Activated CD4-positive, alpha-beta T cell treated with anti-CD3 and anti-CD28 coated beads for 48 hours (primary cell): ENCODE results near the gene GLI2.
A peak's percentile ranks its signal among the peaks of the same experiment; 100 is the strongest.

Experiments
- DNase-seq: peaks from one replicate; pipeline ENCODE4 v3.0.0-alpha.2; 2020

The GLI2 gene

GRCh38 chr2:120715941-120716340 is 19.7 kb upstream of the GLI2 start:
- no peak for DNase-seq

DNA sequence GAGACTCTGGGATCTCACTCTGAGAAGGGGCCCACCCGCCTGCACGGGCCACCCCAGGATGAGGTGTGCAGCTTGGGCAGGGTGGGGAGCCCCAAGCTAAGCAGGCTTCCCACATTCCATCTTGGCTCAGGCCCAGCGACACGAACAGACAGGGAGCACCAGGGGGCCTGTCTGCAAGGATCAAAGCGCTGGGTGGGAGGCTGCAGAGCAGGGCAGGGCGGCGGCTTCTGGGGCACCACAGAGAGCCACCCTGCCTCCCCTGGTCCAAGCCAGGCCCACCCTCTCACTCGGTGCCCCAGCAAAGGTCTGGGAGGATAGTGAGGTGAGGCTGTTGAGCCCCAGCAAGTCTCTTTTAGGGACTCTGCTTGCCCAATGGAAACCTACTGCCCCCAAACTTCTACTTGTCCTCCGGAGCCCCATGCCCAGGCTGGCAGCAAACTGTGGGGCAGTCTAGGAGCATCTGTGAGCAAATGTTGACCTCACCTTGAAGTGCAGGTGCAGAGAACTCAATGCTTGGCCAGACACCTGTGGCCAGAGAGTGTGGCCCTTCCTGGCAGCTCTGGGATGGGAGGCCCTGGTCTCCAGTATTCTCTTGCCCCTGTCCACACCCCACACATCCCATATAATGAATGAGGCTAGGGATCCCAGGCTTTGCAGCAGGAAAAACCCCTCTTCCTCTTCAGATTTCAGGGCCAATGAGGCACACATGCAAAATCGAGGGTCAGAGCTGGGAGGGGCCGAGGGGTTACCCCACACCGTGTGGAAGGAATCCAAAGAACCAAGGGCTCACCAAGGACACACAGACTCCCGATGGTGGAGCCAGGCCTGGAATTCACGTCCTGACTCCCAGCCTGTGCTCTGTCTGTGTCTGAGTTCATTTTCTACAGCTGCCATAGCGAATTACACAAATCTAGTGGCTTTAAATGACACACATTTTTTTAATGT is 18.8 kb upstream of the GLI2 start:
- no peak for DNase-seq

- no peak for DNase-seq
These were observed 16.2 kb upstream of the GLI2 start for GRCh38 chr2:120719491-120719890.

GRCh38 chr2:120720231-120720630 is 15.4 kb upstream of the GLI2 start:
- DNase-seq = no peak

GRCh38 chr2:120720746-120721375 is 14.8 kb upstream of the GLI2 start:
- DNase-seq = no peak

DNA sequence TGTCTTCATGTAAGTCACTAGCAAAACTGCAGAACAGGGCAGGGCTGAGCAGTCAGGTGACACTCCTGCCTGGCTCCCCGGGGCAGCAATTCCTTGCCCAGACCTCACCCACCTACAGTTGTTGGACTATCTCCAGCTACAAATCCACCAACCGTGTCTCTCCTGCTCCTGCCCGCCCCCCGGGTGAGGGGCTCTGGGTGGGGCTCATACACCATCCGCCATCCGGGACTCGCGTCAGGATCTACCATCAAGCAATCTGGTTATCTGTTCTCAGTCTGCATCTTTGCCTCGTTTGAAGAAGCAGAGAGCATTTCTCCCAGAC is 13.5 kb upstream of the GLI2 start:
- DNase-seq = no peak

GRCh38 chr2:120722568-120723421 is 12.9 kb upstream of the GLI2 start:
- DNase-seq = no peak

DNA sequence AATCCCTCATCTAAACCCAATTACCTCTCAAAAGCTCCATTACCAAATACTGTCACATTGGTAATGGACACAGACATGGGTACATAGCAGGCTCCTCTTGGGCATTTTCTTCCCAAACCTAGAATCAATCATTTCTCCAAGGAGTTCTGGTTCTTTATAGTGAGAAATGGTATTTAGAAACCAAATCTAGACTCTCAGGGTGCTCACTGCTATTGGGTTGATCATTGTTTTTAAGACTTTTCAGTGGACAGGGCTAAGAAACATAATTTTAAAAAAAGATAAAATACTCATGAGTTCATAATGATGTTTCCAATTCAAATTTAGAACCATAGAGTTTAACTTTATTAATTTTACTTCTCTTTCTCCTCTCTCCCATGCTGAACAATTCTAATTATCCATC is 9.4 kb upstream of the GLI2 start:
- DNase-seq = no peak

- DNase-seq = no peak
These were observed 6.0 kb upstream of the GLI2 start for GRCh38 chr2:120729406-120730399.

DNA sequence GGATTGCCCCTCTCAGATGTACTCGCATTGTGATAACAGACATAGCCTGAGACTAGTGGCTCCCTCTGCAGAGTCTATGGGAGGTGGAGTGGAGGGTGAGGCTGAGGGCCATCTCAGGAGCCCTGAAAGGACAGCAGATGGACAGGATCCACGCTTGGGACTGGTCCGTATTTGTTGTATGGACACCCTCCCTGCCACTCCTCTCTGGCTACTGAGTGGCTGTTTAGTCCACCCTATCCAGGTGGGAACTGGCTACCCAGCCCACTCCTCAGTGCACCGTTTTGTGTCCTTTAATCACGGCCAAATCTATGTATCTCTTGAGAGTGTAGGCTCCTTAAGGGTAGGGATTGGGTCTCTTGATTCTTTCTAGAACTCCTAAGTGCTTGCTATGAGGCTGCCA is 4.5 kb upstream of the GLI2 start:
- DNase-seq = no peak

DNA sequence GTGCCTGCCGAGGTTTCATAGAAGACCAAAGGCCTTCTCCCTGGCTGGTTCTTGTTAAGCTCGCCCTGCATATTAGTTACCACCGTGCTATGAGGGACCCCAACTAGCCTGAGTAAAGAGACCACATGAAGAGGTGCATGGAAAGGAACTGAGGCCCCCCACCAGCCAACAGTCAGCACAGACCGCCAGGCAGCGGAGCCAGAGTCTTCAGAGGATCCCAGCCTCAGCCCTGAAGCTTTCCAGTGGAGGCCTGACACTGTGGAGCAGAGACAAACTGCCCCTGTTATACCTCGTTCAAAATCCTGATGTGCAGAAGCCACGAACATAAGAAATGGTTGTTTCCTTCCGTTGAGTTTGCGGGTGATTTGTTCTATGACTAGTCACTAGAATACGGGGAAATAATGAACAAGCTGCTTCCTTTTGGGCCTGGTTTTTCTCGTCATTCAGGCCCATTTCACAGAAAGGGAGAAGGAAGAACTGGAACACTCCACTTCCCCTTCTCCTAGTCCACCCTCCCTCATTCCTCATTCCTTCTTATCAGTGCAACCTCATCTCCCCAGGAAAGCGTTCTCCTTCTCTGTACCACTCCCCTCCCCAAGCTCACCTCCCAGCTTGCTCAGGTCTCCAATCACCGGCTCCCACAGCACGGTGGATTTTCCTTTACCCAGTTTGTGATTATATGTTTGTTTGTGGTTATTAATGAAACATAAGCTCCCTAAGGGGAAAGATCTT is 3.0 kb upstream of the GLI2 start:
- no peak for DNase-seq

DNA sequence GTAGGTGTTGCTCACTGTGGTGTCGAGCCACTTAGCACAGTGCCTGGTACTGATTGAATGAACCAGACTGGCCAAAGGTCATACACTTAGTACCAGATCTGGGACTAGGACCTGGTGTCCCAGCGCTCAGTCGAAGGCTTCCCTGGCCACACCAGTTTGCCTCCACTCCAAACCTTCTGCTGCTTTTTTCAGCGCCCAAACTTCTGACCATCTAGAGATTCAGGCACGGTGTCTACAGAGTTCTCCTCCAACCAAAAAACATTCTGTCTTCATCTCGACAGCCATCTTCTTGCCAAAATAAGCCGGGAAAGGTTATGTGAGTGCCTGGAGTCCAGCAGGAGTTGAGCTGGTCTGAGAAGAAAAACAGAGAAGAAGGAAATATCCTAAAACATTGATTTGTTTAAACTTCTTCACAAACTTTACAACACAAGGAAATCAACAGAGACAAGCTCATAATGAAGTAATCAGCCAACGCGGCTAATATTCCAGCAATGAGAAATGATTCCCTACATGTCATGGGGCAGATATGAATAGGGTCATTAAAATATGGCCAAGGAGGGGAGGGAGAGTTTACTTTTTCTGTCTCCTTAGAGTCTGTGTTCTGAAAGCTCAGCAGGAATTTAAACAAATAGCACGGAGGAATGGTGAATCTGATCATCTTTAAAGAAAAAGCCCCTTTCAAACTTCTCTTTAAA is 2.3 kb upstream of the GLI2 start:
- DNase-seq = no peak

- no peak for DNase-seq
These were observed 577 bp upstream of the GLI2 start for GRCh38 chr2:120734930-120735651.

DNA sequence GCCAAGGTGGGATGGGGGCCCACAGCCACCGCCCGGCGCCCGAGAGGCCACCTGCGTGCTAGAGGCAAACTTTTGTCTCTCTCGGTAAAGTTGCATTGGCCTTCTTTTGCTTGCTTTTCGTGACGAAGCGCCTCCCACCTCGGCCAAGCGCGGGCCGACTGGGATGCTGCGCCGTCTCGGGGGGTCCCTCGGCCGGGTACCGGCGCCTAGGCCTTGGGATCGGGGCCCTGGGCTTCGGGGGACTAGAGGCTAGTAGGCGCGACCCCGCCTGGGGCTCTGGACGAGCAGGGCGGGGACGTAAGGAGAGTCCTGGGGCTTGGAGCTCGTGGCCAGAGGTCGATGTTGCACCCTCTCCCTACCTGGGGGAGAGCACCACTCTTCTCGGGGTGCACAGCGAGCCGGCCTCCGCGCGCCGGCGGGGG is 545 bp downstream of the GLI2 start:
- DNase-seq = no peak

DNA sequence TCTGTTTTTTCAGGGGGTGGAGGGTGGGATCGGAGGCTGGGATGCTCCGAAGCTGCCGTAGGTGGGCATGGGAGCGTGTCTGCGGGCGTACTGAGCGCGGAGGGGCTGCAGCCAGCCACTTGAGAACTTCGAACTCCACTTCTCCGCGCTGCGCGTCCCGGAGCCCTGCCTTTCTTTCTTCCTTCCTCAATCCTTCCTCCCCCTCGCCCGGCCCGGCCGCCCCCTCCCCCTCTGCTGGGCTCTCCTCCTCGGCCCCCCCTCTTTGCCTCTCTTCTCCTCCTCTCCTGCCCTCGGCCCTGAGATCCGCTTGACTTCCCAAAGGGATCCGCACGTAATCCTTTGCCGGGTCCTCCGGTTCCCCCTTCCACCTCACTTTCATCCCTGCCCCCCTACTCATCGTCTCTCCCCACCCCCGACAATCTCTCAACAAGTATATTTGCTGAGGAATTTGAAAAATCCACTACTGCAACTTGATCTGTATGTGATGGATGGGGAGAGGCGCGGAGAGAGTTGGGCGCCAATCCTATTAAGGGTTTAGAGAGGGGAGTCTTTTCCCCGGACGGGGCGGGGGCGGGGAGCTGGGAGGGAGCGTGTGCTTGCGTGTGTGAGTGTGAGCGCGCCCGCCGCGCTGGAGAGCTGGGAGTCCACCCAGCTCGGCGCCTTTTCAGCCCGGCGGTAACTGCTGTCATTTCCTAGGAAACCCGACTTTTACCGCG is 1.1 kb downstream of the GLI2 start:
- DNase-seq = peak; percentile 9

- no peak for DNase-seq
These were observed 1.9 kb downstream of the GLI2 start for GRCh38 chr2:120737340-120738101.

DNA sequence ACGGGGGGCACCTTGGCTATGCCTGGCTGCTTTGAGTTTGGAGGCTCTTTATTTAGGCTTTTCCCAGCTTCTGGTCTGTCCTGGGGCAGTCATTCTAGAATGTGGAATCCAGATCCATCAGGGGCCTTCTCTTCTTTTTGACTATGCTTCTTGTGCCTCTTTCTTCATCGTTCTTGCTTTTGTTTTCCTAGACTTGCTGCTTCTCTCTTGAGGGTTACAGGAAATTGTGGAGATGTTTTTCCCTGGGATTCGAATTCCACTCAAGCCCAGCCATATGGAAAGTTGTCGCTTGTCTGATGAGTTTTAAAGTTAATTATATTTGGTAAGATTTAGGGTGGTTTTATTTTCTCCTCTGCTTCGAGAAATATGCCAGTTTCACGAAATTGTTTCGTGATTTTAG is 2.4 kb downstream of the GLI2 start:
- no peak for DNase-seq

- no peak for DNase-seq
These were observed 3.2 kb downstream of the GLI2 start for GRCh38 chr2:120738786-120739437.
